ENCODE measurements around the gene CNPY1. TPM values are rescaled to one million over a fixed set of nuclear protein-coding genes. Genes with fewer than 3 reads are reported as not detected.
"Not testable (repeated sequence)": the region's sequence is repeated elsewhere in the genome, so short reads cannot be mapped to it uniquely, and the experiment has no call there.

Gene CNPY1
- total and polyA plus RNA-seq, 2 donors (not counting 1 experiment from before 2014, with no cell fraction given) = not detected

DNA sequence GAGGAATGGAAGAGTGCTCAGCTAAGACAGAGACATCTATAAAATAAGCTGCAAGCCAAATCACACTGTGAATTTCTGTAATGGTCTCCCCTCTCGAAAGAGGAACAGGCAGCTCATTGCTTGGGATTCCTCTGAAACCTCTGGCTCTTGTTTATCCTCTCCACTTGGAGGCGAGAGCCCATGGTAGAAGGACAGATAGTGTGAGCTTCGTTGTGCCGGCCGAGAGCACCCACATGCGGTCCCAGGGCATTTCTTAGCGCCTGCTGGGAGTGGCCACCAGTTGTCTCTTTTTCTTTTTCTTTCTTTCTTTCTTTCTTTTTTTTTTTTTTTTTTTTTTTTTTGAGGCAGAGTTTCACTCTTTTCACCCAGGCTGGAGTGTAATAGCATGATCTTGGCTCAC, 26.2 kb downstream of the CNPY1 start:
- H3K4me2 ChIP-seq (ENCODE audit: extremely low read depth, insufficient read depth, low read length) = no peak overlapping the region
- no peaks in the 10 kb centered on the region for H3K79me2 ChIP-seq (ENCODE audit: control insufficient read depth, insufficient read depth, low read length)
- no peak overlapping the region for H3K4me3 ChIP-seq (replicated peaks in 1 of 4; ENCODE audit: control extremely low read depth in 1 of 4, insufficient read depth in 1 of 4, low read depth in 3 of 4, low read length in 4 of 4)
- H2AFZ ChIP-seq (ENCODE audit: low read length) = no peak overlapping the region
- H4K20me1 ChIP-seq (ENCODE audit: control insufficient read depth, extremely low read depth, insufficient read depth, low read length) = no peaks in the 10 kb centered on the region
- no peak for TF ChIP-seq EZH2 (IDR thresholded peaks at IDR 0.05; ENCODE audit: low read length, missing control alignments)
- TF ChIP-seq, protein P1, sequence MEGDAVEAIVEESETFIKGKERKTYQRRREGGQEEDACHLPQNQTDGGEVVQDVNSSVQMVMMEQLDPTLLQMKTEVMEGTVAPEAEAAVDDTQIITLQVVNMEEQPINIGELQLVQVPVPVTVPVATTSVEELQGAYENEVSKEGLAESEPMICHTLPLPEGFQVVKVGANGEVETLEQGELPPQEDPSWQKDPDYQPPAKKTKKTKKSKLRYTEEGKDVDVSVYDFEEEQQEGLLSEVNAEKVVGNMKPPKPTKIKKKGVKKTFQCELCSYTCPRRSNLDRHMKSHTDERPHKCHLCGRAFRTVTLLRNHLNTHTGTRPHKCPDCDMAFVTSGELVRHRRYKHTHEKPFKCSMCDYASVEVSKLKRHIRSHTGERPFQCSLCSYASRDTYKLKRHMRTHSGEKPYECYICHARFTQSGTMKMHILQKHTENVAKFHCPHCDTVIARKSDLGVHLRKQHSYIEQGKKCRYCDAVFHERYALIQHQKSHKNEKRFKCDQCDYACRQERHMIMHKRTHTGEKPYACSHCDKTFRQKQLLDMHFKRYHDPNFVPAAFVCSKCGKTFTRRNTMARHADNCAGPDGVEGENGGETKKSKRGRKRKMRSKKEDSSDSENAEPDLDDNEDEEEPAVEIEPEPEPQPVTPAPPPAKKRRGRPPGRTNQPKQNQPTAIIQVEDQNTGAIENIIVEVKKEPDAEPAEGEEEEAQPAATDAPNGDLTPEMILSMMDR (conservative IDR thresholded peaks at IDR 0.05 in 1 of 2, IDR thresholded peaks at IDR 0.05 in 1 of 2; ENCODE audit: low read depth in 1 of 2, low read length in 2 of 2) = no peak
- H3K27ac ChIP-seq (ENCODE audit: insufficient read depth, low read length) = no peak overlapping the region
- H3K36me3 ChIP-seq (ENCODE audit: control insufficient read depth, insufficient read depth, low read length) = no peaks in the 10 kb centered on the region
- no peak for DNase-seq (ENCODE audit: low read depth in 2 of 2)
- no peaks in the 10 kb centered on the region for H3K9me3 ChIP-seq (ENCODE audit: control insufficient read depth, insufficient read depth, low read depth, low read length)
- no peak overlapping the region for H3K9ac ChIP-seq (ENCODE audit: insufficient read depth, low read length)
- no peaks in the 10 kb centered on the region for H3K27me3 ChIP-seq (ENCODE audit: control insufficient read depth, insufficient read depth, low read length)
- no peaks in the 10 kb centered on the region for H3K4me1 ChIP-seq (ENCODE audit: control insufficient read depth, extremely low read depth, insufficient read depth, low read length)

GRCh38 chr7:155519358-155519757, 27.0 kb downstream of the CNPY1 start:
- not testable (repeated sequence) for H3K4me3 ChIP-seq (replicated peaks in 1 of 4; ENCODE audit: control extremely low read depth in 1 of 4, insufficient read depth in 1 of 4, low read depth in 3 of 4, low read length in 4 of 4); H3K9me3 ChIP-seq (ENCODE audit: control insufficient read depth, insufficient read depth, low read depth, low read length); H3K36me3 ChIP-seq (ENCODE audit: control insufficient read depth, insufficient read depth, low read length); H3K27ac ChIP-seq (ENCODE audit: insufficient read depth, low read length); H3K4me2 ChIP-seq (ENCODE audit: extremely low read depth, insufficient read depth, low read length); H3K79me2 ChIP-seq (ENCODE audit: control insufficient read depth, insufficient read depth, low read length); H2AFZ ChIP-seq (ENCODE audit: low read length); H4K20me1 ChIP-seq (ENCODE audit: control insufficient read depth, extremely low read depth, insufficient read depth, low read length); DNase-seq (ENCODE audit: low read depth in 2 of 2); H3K27me3 ChIP-seq (ENCODE audit: control insufficient read depth, insufficient read depth, low read length); H3K9ac ChIP-seq (ENCODE audit: insufficient read depth, low read length); H3K4me1 ChIP-seq (ENCODE audit: control insufficient read depth, extremely low read depth, insufficient read depth, low read length)

DNA sequence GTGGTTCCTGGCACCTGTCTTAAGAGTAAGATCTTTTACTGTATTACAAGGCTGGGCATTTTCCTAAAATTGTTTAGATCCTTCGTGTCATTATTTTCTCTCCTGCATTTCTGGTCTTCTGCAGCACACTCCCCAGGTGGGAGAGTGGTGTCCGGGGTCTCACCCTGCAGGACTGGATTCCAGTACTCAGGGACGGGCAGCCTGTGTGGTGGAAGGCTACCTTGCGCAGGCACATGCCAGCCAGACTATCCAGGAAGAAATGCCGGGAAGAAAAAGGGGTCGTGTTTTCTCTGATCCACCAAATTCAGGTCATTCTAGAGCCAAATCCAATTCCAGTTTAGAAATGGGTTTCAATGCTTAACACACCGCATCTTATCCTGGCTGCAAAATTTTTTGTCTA, 27.7 kb downstream of the CNPY1 start:
- no peaks in the 10 kb centered on the region for H3K4me1 ChIP-seq (ENCODE audit: control insufficient read depth, extremely low read depth, insufficient read depth, low read length)
- H2AFZ ChIP-seq (ENCODE audit: low read length) = no peak overlapping the region
- no peaks in the 10 kb centered on the region for H4K20me1 ChIP-seq (ENCODE audit: control insufficient read depth, extremely low read depth, insufficient read depth, low read length)
- no peaks in the 10 kb centered on the region for H3K79me2 ChIP-seq (ENCODE audit: control insufficient read depth, insufficient read depth, low read length)
- H3K9me3 ChIP-seq (ENCODE audit: control insufficient read depth, insufficient read depth, low read depth, low read length) = no peaks in the 10 kb centered on the region
- DNase-seq (ENCODE audit: low read depth in 2 of 2) = no peak
- TF ChIP-seq EZH2 (IDR thresholded peaks at IDR 0.05; ENCODE audit: low read length, missing control alignments) = no peak
- TF ChIP-seq, protein P1 (conservative IDR thresholded peaks at IDR 0.05 in 1 of 2, IDR thresholded peaks at IDR 0.05 in 1 of 2; ENCODE audit: low read depth in 1 of 2, low read length in 2 of 2) = no peak
- H3K4me2 ChIP-seq (ENCODE audit: extremely low read depth, insufficient read depth, low read length) = no peak overlapping the region
- no peaks in the 10 kb centered on the region for H3K27me3 ChIP-seq (ENCODE audit: control insufficient read depth, insufficient read depth, low read length)
- no peak overlapping the region for H3K4me3 ChIP-seq (replicated peaks in 1 of 4; ENCODE audit: control extremely low read depth in 1 of 4, insufficient read depth in 1 of 4, low read depth in 3 of 4, low read length in 4 of 4)
- no peak overlapping the region for H3K27ac ChIP-seq (ENCODE audit: insufficient read depth, low read length)
- no peak overlapping the region for H3K9ac ChIP-seq (ENCODE audit: insufficient read depth, low read length)
- no peaks in the 10 kb centered on the region for H3K36me3 ChIP-seq (ENCODE audit: control insufficient read depth, insufficient read depth, low read length)

Data from fibroblast of lung (primary cell).